Ammon's horn (tissue), 1 donor: ENCODE data around the gene PTPRK.
A peak's percentile ranks its signal among the peaks of the same experiment; 100 is the strongest.

ENCODE experiments used
- DNase-seq: peaks from one replicate; pipeline ENCODE4 v3.0.0-alpha.2; 2016; ENCODE audit warnings: low spot score

The PTPRK gene

GRCh38 chr6:128515550-128516513, 4.6 kb downstream of the PTPRK start:
- peak; percentile 35 for DNase-seq

- DNase-seq, result no peak
These were observed 6.5 kb downstream of the PTPRK start for GRCh38 chr6:128513878-128514277.

GRCh38 chr6:128512296-128512695, 8.1 kb downstream of the PTPRK start:
- no peak for DNase-seq

- DNase-seq, result no peak
These were observed 8.9 kb downstream of the PTPRK start for GRCh38 chr6:128511506-128511905.

GRCh38 chr6:128509709-128510108, 10.7 kb downstream of the PTPRK start:
- no peak for DNase-seq

GRCh38 chr6:128508588-128509296, 11.7 kb downstream of the PTPRK start:
- peak; percentile 86 for DNase-seq

- DNase-seq, result no peak
These were observed 12.8 kb downstream of the PTPRK start for GRCh38 chr6:128507337-128508310.

GRCh38 chr6:128505603-128506002, 14.8 kb downstream of the PTPRK start:
- no peak for DNase-seq

GRCh38 chr6:128504003-128504654, 16.3 kb downstream of the PTPRK start:
- DNase-seq, result no peak

GRCh38 chr6:128500749-128501600, 19.4 kb downstream of the PTPRK start:
- no peak for DNase-seq

- DNase-seq, result no peak
These were observed 20.4 kb downstream of the PTPRK start for GRCh38 chr6:128500014-128500413.

GRCh38 chr6:128499079-128499731, 21.2 kb downstream of the PTPRK start:
- no peak for DNase-seq

- DNase-seq, result no peak
These were observed 22.2 kb downstream of the PTPRK start for GRCh38 chr6:128498234-128498633.

- no peak for DNase-seq
These were observed 24.7 kb downstream of the PTPRK start for GRCh38 chr6:128495536-128496333.

- DNase-seq, result no peak
These were observed 26.0 kb downstream of the PTPRK start for GRCh38 chr6:128494440-128494839.

- no peak for DNase-seq
These were observed 26.5 kb downstream of the PTPRK start for GRCh38 chr6:128493877-128494276.

GRCh38 chr6:128492386-128492785, 28.0 kb downstream of the PTPRK start:
- no peak for DNase-seq

GRCh38 chr6:128491610-128492206, 28.7 kb downstream of the PTPRK start:
- peak; percentile 63 for DNase-seq
